Measurements from ENCODE around the gene RUNX1.
"Not testable (repeated sequence)": the region's sequence is repeated elsewhere in the genome, so short reads cannot be mapped to it uniquely, and the experiment has no call there.

RUNX1 gene

GRCh38 chr21:34970167-34970500 is 79.0 kb downstream of the RUNX1 start:
- Histone ChIP-seq H3K4me3 (ENCODE audit: low read depth, low read length) (no peak overlapping the region), H3K4me1 (no peaks in the 10 kb centered on the region), H3K27me3 (no peaks in the 10 kb centered on the region), H3K36me3 (no peaks in the 10 kb centered on the region), H3K9me3 (no peaks in the 10 kb centered on the region)
- no peak for TF ChIP-seq CTCF (IDR thresholded peaks at IDR 0.05; ENCODE audit: low read depth, low read length)
- no peak for DNase-seq

GRCh38 chr21:34969423-34970166 is 79.5 kb downstream of the RUNX1 start:
- Histone ChIP-seq H3K36me3 (no peaks in the 10 kb centered on the region), H3K9me3 (no peaks in the 10 kb centered on the region), H3K4me3 (ENCODE audit: low read depth, low read length) (no peak overlapping the region), H3K27me3 (no peaks in the 10 kb centered on the region), H3K4me1 (no peaks in the 10 kb centered on the region)
- TF ChIP-seq CTCF (IDR thresholded peaks at IDR 0.05; ENCODE audit: low read depth, low read length), result no peak
- DNase-seq, result no peak

GRCh38 chr21:34968414-34969333 is 80.4 kb downstream of the RUNX1 start:
- no peak for TF ChIP-seq CTCF (IDR thresholded peaks at IDR 0.05; ENCODE audit: low read depth, low read length)
- DNase-seq, result no peak
- no peaks in the 10 kb centered on the region for H3K27me3 ChIP-seq
- H3K9me3 ChIP-seq, result no peaks in the 10 kb centered on the region
- H3K4me3 ChIP-seq (ENCODE audit: low read depth, low read length), result no peak overlapping the region
- no peaks in the 10 kb centered on the region for H3K36me3 ChIP-seq
- H3K4me1 ChIP-seq, result no peaks in the 10 kb centered on the region

GRCh38 chr21:34967509-34968289 is 81.4 kb downstream of the RUNX1 start:
- DNase-seq, result no peak
- Histone ChIP-seq H3K4me3 (ENCODE audit: low read depth, low read length) (no peak overlapping the region), H3K4me1 (no peaks in the 10 kb centered on the region), H3K36me3 (no peaks in the 10 kb centered on the region), H3K27me3 (no peaks in the 10 kb centered on the region), H3K9me3 (no peaks in the 10 kb centered on the region)
- TF ChIP-seq CTCF (IDR thresholded peaks at IDR 0.05; ENCODE audit: low read depth, low read length), result no peak

GRCh38 chr21:34966881-34967280 is 82.2 kb downstream of the RUNX1 start:
- H3K36me3 ChIP-seq, result not testable (repeated sequence)

More at GRCh38 chr21:34966881-34967280, 82.2 kb downstream of the RUNX1 start:
- H3K9me3 ChIP-seq; H3K4me1 ChIP-seq; H3K4me3 ChIP-seq (ENCODE audit: low read depth, low read length); DNase-seq; H3K27me3 ChIP-seq: not testable (repeated sequence)
